Measurements from ENCODE around the gene SRSF6.
"Not testable (repeated sequence)": the region's sequence is repeated elsewhere in the genome, so short reads cannot be mapped to it uniquely, and the experiment has no call there.

The SRSF6 gene

DNA sequence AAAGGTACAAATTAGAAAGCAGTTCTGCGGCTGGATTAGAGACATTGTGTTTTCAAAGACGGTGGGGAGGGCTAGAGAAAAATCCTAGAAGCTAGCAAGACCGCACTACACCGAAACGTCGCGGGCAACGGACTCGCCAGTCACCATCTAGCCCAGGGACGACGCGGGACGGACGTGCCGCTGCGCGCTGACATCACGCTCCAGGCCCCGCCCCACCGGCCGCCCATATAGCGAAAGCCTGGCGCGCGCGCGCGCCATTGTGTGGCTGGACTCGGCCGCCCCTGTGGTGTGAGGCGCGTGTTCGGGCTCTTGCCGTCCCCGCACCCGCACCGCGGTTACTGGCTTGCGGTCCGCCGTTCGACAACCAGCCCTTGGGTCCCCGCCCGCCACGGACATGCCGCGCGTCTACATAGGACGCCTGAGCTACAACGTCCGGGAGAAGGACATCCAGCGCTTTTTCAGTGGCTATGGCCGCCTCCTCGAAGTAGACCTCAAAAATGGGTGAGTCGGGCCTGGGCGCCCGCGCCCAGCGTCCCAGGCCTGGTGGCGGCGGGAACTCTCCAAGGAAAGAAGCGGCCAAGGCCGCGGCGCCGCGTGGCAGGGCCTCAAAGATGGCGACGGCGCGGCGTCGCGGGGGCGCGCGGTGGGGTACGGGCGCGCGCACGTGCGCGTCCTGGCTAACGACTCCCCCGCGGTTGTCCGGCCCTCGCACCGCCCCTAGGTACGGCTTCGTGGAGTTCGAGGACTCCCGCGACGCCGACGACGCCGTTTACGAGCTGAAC, at the start of gene SRSF6:
SRSF6 (plus strand) TSS at position 257 of the 782 bp plus-strand sequence; CDS start at position 395, 138 bp downstream.
- peak; percentile 89 for DNase-seq

- no peak for DNase-seq
Measured at GRCh38 chr20:43408848-43409576, 48.7 kb upstream of the SRSF6 start.

DNA sequence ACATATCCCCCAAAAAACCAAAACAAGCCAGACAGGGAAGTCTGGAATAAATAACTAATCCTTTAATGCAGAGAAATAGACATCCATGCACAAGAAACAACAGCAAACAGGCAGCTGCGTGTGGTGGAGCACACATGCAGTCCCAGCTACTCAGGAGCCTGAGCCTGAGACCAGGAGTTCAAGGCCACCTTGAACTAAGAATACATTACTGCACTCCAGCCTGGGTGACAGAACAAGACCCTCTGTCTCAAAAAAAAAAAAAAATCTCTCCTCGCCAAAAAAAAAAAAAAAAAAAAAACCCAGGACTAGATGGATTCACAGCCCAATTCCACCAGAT, 48.2 kb upstream of the SRSF6 start:
- no peak for DNase-seq

DNA sequence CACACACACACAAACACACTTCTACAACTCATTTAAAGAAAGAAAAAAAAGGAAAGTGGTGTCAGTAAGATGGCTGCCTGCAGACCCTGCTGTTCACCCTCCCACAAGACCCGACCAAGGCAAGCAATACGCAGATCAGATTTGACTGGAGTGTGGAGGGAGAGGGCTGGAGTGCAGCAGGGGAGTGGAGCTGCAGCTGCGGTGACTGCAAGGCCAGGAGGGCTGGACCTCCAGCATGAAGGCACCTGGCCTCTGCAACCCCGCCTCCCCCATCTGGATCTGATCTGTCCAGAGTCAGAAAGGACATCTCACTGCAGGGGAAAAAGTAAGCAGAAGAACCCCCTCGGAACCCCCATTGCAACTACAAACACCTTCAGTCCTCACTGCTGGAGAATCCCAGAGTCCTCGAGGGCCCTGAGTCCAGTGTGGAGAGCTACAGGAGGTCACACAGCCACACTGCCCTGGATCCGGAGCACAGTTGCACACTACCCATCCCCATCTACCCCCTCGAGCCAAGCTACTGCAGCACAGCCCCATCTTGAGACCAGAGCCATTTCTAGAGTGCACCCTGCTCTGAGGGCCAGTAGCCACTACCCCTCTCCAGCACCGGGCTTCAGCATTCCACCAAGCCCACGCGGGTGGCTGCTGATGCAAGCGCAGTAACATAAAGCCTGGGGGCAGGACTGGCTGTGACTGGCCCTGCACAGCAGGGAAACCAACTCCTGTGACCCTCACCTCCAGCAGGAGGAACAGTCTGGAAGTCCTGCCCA, 41.9 kb upstream of the SRSF6 start:
- DNase-seq, result no peak

DNA sequence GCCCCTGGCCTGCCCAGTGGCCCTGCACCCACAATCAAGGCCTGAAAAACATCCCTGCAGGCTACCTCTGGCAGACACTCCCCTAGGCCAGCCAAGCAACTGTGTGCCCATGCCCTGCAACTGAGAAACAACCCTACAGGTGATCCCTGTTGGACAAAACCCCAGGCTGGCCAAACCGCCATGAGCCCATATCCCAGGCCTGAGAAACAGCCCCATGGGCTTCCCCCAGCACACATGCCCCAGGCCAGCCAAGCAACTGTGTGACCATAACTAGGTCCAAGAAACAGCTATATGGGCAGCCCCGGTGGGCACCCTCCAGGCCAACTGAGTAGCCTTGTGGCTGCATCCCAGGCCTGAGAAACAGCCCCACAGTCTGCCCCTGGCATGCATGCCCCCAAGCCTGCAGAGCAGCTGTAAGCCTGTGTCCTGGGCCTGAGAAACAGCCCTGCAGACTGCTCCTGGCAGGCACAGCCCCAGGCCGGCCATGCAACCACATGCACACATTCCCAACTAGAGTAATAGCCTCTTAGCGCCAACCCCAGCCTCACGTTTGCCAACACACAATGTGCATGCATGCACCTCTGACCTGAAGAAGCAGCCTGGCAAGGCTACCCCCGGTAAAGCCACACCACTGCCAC, 41.0 kb upstream of the SRSF6 start:
- no peak for DNase-seq

GRCh38 chr20:43420192-43420591, 37.5 kb upstream of the SRSF6 start:
- no peak for DNase-seq

DNA sequence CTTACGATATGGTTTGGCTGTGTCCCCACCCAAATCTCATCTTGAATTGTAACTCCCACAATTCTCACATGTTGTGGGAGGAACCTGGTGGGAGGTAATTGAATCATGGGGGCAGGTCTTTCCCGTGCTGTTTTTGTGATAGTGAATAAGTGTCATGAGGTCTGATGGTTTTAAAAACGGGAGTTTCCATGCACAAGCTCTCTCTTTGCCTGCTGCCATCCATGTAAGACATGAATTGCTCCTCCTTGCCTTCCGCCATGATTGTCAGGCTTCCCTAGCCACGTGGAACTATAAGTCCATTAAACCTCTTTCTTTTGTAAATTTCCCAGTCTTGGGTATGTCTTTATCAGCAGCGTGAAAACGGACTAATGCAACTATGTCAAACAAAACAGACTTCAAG, 36.8 kb upstream of the SRSF6 start:
- not testable (repeated sequence) for DNase-seq

DNA sequence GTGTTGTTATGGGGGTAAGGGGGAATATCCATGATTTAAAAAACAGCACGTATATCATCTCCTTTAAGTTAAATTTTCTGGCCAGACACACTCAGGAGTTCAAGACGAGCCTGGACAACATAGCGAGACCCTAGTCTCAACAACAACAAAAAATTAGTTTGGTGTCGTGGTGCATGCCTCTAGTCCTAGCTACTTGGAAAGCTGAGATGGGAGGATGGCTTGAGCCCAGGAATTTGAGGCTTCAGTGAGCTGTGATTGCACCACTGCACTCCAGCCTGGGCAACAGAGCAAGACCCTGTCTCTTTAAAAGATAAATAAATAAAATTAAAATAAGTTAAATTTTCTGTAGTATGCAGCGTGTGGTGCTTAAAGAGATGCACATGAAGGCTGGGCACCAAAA, 31.5 kb upstream of the SRSF6 start:
- DNase-seq, result no peak

DNA sequence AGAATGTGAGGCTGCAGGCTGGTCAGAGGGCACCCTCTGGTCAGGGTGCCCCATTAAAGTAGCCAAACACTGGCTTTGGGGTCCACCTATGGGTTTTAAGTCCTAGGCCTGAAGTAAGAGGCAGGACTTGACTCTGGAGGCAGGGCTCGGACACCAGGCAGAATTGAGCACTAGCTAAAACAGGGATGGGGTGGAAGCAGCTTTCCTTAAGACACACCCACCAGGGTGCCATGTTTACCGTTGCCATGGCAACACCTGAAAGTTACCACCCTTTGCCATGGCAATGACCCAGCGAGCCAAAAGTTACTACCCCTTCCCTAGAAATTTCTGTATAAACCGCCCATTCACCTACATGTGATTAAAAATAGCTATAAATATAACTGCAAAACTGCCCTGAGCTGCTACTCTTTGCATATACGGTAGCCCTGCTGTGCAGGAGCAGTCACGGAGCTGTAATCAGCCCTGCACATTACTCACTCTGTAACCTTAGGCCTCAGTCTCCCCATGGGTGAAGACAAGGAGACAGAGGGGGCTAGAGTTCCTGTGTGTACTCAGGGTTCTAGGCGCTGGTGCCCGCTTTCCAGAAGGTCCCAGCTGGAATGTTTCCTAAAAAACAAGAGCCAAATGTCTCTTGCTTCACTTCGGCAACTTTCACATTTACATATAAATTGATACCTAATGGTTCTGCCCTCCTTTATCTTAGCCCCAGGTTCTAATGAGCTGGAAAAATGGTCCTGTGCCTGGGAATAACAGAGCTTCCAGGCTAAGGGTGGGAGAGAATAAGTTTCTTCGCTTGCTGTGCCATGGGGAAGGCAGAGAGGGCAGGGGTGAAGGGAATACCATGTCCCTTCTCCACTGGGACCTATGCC, 27.2 kb upstream of the SRSF6 start:
- DNase-seq, result no peak

GRCh38 chr20:43431134-43431519, 26.6 kb upstream of the SRSF6 start:
- DNase-seq, result no peak

GRCh38 chr20:43432498-43432897, 25.2 kb upstream of the SRSF6 start:
- DNase-seq, result no peak

DNA sequence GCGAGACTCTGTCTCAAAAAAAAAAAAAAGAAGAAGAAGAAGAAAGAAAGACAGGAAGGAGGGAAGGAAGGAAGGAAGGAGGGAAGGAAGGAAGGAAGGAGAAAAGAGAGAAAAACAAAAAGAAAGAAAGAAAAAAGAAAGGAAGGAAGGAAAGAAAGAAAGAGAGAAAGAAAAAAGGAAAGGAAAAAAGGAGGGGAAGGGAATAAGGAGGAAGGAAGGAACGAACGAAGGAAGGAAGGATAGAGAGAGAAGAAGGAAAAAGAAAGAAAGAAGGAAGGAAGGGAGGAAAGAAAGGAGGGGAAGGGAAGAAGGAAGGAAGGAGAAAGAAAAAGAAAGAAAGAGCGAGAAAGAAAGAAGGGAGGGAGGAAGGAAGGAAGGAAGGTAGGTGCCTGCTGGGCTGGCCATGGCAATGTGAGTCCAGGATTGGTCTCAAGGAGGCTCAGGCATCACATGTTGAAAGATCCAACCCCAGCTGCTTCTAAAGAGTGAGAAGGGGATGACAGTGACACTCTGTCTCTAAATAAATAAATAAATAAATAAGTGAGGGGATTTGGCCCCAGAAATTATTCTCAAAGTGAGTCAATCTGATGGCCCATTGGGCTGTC, 24.3 kb upstream of the SRSF6 start:
- no peak for DNase-seq

GRCh38 chr20:43434565-43434964, 23.1 kb upstream of the SRSF6 start:
- DNase-seq, result no peak

DNA sequence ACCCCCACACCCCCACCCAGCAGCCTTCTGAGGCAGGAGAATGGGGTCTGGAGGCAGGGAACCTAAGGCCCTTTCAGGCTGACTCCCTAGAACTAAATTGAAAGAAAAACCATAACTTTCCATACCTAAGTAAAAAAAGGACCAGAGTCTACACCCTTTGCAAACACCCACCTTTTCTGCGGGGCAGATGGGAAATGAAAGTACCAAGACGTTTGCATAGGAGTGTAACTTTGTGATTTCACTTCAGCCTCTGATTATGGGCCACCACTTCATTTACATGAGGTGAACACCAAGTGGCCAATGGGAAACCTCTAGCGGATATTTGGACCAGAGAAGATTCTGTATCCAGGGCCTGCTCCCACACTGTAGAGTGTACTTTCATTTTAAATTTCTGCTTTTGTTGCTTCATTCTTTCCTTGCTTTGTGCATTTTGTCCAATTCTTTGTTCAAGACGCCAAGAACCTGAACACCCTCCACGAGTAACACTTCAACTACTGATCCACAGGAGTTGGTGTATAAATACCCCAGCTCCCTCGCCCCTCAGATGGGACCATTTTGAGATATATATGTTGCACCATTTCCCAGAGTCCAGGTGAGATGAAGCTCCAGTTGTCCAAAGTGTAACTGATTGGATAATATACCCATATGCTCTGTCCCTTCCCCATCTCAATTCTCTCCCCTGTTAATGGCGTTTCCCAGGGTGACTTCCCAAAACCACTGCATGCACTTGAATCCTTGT, 18.9 kb upstream of the SRSF6 start:
- no peak for DNase-seq

GRCh38 chr20:43440531-43440930, 17.2 kb upstream of the SRSF6 start:
- no peak for DNase-seq

DNA sequence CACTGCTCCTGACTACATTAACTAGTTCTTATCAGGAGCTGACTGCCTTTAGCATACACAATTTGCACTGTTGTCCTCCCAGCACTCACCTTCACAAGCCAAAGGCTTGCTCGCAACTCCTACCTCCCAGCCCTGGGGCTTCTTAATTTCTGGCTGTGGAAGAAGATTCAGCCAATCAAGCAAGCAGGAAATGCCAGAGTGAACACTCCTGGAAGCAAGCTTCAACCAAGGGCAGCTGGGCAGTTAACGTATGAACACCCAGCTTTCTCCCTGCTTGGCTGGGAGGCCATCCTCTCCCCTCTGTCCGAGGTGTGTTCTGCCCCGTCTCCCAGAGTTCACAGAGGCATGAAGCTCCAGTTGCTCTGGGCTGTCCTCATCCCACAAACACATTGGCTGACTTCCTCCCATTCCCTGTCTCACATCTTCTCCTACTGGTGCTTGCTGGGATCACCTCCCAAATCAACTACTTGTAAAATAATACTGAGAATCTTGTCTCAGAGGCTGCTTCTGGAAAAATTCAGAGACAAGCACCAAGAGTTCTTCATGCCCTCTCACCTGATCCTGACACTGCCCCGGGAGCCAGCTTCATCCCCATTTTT, 15.3 kb upstream of the SRSF6 start:
- no peak for DNase-seq

DNA sequence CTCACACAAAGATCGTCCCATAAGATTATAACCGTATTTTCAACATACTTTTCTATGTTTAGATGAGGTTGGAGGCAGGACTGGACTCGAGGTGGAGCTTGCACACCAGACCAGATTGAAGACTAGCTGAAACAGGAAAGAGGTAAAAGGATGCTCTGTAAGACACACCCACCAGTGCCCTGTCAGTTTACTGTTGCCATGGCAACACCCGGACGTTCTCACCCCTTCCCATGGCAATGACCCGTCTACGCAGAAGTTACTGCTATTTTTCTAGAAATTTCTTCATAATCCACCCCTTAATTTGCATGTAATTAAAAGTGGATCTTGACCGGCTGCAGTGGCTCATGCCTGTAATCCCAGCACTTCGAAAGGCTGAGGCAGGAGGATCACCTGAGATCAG, 13.6 kb upstream of the SRSF6 start:
- no peak for DNase-seq

- DNase-seq, result no peak
Measured at GRCh38 chr20:43446361-43446879, 11.3 kb upstream of the SRSF6 start.

DNA sequence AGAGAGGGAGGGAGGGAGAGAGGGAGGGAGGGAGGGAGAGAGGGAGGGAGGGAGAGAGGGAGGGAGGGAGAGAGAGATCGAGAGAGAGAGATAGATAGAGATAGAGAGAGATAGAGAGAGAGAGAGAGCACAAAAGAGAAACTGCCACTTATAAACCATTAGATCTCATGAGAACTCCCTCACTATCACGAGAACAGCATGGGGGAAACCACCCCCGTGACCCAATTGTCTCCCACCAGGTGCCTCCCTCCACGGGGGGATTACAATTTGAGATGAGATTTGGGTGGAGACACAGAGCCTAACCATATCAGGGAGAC, 9.3 kb upstream of the SRSF6 start:
- not testable (repeated sequence) for DNase-seq

- peak; percentile 21 for DNase-seq
Measured at GRCh38 chr20:43448748-43449535, 8.8 kb upstream of the SRSF6 start.

Data from MV-4-11 (cell line).